ENCODE results near the gene PARD3B. TPM values are rescaled to one million over a fixed set of nuclear protein-coding genes. Genes with fewer than 3 reads are reported as not detected.

Gene PARD3B
- total and polyA plus RNA-seq, 10 of the 15 experiments (the other 5 are each of a cell fraction or from before 2014, with no cell fraction given) = 0.01 to 0.54 (median 0.07) TPM; not detected in 7

- no peak overlapping the region for H3K4me3 ChIP-seq
- ChIA-PET SMC1A (ENCODE audit: uncharacterized antibody, unreplicated experiment) (interaction anchor here (1.2 kb wide), 1 partner anchor 351 kb away, joined by 3 read pairs; no protein-coding TSS in a partner anchor), CTCF (no interaction called here), RAD21 (ENCODE audit: unreplicated experiment) (no interaction called here), POLR2A (no interaction called here)
- intact Hi-C loops (cut with micrococcal nuclease; ENCODE audit: unreplicated experiment) = no loop called here
- no TSS peak for BruUV-seq (replicated peaks)
- H3K4me1 ChIP-seq (ENCODE audit: control insufficient read depth, insufficient read depth, low read length) = no peaks in the 10 kb centered on the region
- no peaks in the 10 kb centered on the region for H4K20me1 ChIP-seq (ENCODE audit: control insufficient read depth, insufficient read depth)
- WGBS (ENCODE audit: insufficient coverage, insufficient replicate concordance, low lambda C conversion rate, missing lambda C conversion rate) = 0% methylated on average over 7 of the region's 7 CpGs
- no peak for ATAC-seq
- H3K36me3 ChIP-seq (ENCODE audit: control insufficient read depth in 2 of 2, insufficient read depth in 2 of 2, low read length in 1 of 2) = no peaks in the 10 kb centered on the region
- no peak for FAIRE-seq
- no peak overlapping the region for H2AFZ ChIP-seq (ENCODE audit: control insufficient read depth, low read depth, low read length)
- no peak overlapping the region for H3K9ac ChIP-seq (ENCODE audit: control insufficient read depth, insufficient read depth, low read length)
- H3K4me2 ChIP-seq (ENCODE audit: control insufficient read depth, insufficient read depth) = no peak overlapping the region
- H3K79me2 ChIP-seq (ENCODE audit: control insufficient read depth, insufficient read depth, low read length) = no peaks in the 10 kb centered on the region
- H3K27ac ChIP-seq (ENCODE audit: control insufficient read depth, insufficient read depth) = no peak overlapping the region
- no peak for TF ChIP-seq MYB (IDR thresholded peaks at IDR 0.05; ENCODE audit: borderline replicate concordance, low read depth, low read length)
- no peak for TF ChIP-seq CREM (IDR thresholded peaks at IDR 0.05; ENCODE audit: low read depth)
- no peak for TF ChIP-seq SMAD1 (IDR thresholded peaks at IDR 0.05; ENCODE audit: low read depth, partially characterized antibody)
- TF ChIP-seq ZBED1 (IDR thresholded peaks at IDR 0.05; ENCODE audit: borderline replicate concordance) = no peak
- no peak for TF ChIP-seq CBX3 (IDR thresholded peaks at IDR 0.05; ENCODE audit: borderline replicate concordance, low read depth)
- in situ Hi-C loops (cut with MboI) = no loop called here
- no peaks in the 10 kb centered on the region; a peak in 1 of 4 replicates for H3K27me3 ChIP-seq (replicated peaks in 1 of 2; ENCODE audit: control insufficient read depth in 2 of 2, insufficient read depth in 2 of 2, low read length in 1 of 2)
- no peak for DNase-seq (ENCODE audit: low read depth, low spot score)
- H3K9me3 ChIP-seq (replicated peaks; ENCODE audit: control insufficient read depth, insufficient read depth, low read length) = no peaks in the 10 kb centered on the region
Measured at GRCh38 chr2:204967199-204967960, 422.1 kb downstream of the PARD3B start.

DNA sequence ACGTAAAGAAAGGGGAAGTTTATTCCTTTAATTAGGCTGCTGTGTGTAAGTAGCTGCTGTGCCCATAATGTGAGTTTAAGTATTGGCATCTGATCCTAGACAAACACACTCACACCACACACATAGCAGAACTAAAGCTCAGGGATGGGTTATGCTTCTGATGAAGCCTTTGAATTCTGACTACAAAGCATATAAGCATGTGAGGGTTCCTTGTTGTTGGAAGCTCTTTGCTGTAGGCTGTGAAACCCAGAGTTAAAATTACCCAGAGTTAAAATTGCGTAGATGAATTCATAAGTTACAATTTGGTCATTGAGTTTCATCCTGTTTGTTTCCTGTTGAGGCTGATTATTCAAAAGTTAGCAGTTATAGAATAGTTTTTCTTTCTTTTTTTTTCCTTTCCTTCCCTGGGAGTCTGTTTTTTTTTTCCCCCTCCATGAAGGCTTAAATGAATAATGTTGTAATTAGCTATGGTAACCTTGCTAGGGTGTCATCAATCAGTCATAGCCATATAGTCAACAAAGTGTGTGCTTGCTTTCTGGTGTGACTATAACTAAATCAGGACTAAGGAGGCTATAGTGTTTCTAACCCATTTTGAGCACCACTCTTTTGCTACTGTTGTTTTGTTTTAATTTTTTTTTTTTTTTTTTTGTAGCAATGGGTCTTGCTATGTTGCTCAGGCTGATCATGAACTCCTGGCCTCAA lies 426.1 kb downstream of the PARD3B start:
- peak; percentile 64 for FAIRE-seq
- Histone ChIP-seq H3K9me3 (replicated peaks; ENCODE audit: control insufficient read depth, insufficient read depth, low read length) (no peaks in the 10 kb centered on the region), H4K20me1 (ENCODE audit: control insufficient read depth, insufficient read depth) (no peaks in the 10 kb centered on the region), H3K27ac (ENCODE audit: control insufficient read depth, insufficient read depth) (no peak overlapping the region), H3K4me3 (no peak overlapping the region), H2AFZ (ENCODE audit: control insufficient read depth, low read depth, low read length) (no peak overlapping the region), H3K36me3 (ENCODE audit: control insufficient read depth in 2 of 2, insufficient read depth in 2 of 2, low read length in 1 of 2) (no peaks in the 10 kb centered on the region), H3K4me1 (ENCODE audit: control insufficient read depth, insufficient read depth, low read length) (no peaks in the 10 kb centered on the region), H3K4me2 (ENCODE audit: control insufficient read depth, insufficient read depth) (no peak overlapping the region), H3K27me3 (replicated peaks in 1 of 2; ENCODE audit: control insufficient read depth in 2 of 2, insufficient read depth in 2 of 2, low read length in 1 of 2) (no peaks in the 10 kb centered on the region; a peak in 1 of 4 replicates), H3K9ac (ENCODE audit: control insufficient read depth, insufficient read depth, low read length) (no peak overlapping the region), H3K79me2 (ENCODE audit: control insufficient read depth, insufficient read depth, low read length) (no peaks in the 10 kb centered on the region)
- intact Hi-C loops (cut with micrococcal nuclease; ENCODE audit: unreplicated experiment) = no loop called here
- ChIA-PET CTCF (no interaction called here), POLR2A (no interaction called here), RAD21 (ENCODE audit: unreplicated experiment) (no interaction called here), SMC1A (ENCODE audit: uncharacterized antibody, unreplicated experiment) (interaction anchor here (0.8 to 1.4 kb wide), 2 partner anchors 16 to 948 kb away, joined by 3 read pairs; no protein-coding TSS in a partner anchor)
- no peak for ATAC-seq
- no TSS peak for BruUV-seq (replicated peaks)
- WGBS (ENCODE audit: insufficient coverage, insufficient replicate concordance, low lambda C conversion rate, missing lambda C conversion rate) = 0% methylated on average over 2 of the region's 2 CpGs
- in situ Hi-C loops (cut with MboI) = no loop called here
- DNase-seq (ENCODE audit: low read depth, low spot score) = no peak
- TF ChIP-seq MXI1 (IDR thresholded peaks at IDR 0.05; ENCODE audit: low read depth, low read length) (no peak), SUPT20H (IDR thresholded peaks at IDR 0.05; ENCODE audit: borderline replicate concordance, control insufficient read depth, low read depth, low read length) (no peak), NR2C2 (IDR thresholded peaks at IDR 0.05; ENCODE audit: borderline replicate concordance, control insufficient read depth, insufficient read length, low read depth) (no peak), CHD4 (IDR thresholded peaks at IDR 0.05) (no peak), BCLAF1 (IDR thresholded peaks at IDR 0.05) (no peak), CREB1 (IDR thresholded peaks at IDR 0.05; ENCODE audit: low read depth) (no peak), NBN (IDR thresholded peaks at IDR 0.05) (no peak), CEBPB (IDR thresholded peaks at IDR 0.05; ENCODE audit: borderline replicate concordance in 1 of 2, low read depth in 2 of 2, low read length in 2 of 2) (no peak), TCF7 (IDR thresholded peaks at IDR 0.05; ENCODE audit: borderline replicate concordance) (no peak), POLR2AphosphoS5 (IDR thresholded peaks at IDR 0.05; ENCODE audit: low read length) (no peak)
